ENCODE measurements around the gene FGF3. TPM values are rescaled to one million over a fixed set of nuclear protein-coding genes. Genes with fewer than 3 reads are reported as not detected.

The FGF3 gene
- total and polyA plus RNA-seq, 10 of the 15 experiments (the other 5 are each of a cell fraction or from before 2014, with no cell fraction given), result not detected

DNA sequence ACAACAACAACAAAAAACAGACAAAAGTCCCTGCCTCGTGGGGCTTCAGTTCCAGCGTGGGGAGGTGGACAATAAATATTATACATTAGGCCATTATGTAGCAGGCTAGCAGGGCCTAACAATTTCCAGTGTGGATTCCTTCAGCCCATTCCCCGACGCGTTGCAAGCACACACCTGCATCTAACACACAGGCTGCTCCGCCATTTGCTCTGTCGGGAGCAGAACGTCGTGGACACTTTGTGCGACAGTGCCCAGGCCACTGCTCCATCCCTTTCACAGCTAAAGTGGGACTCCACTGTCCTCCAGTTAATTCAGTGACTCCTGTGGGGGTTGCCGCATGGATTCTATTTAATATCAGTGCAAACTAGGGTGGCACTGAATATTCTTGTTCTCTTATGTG lies 10.9 kb upstream of the FGF3 start:
- H3K27ac ChIP-seq (ENCODE audit: control insufficient read depth, insufficient read depth), result no peak overlapping the region
- in situ Hi-C loops (cut with MboI) (no loop called here), intact Hi-C loops (cut with micrococcal nuclease; ENCODE audit: unreplicated experiment) (no loop called here)
- no peak overlapping the region for H3K9ac ChIP-seq (ENCODE audit: control insufficient read depth, insufficient read depth, low read length)
- no peak overlapping the region for H2AFZ ChIP-seq (ENCODE audit: control insufficient read depth, low read depth, low read length)
- no TSS peak for BruUV-seq (replicated peaks)
- DNase-seq (ENCODE audit: low read depth, low spot score) (no peak), FAIRE-seq (no peak), ATAC-seq (no peak)
- H3K36me3 ChIP-seq (ENCODE audit: control insufficient read depth in 2 of 2, insufficient read depth in 2 of 2, low read length in 1 of 2), result no peaks in the 10 kb centered on the region
- CTCF ChIA-PET, result no interaction called here
- H3K9me3 ChIP-seq (replicated peaks; ENCODE audit: control insufficient read depth, insufficient read depth, low read length), result no peaks in the 10 kb centered on the region
- TF ChIP-seq, protein P1, sequence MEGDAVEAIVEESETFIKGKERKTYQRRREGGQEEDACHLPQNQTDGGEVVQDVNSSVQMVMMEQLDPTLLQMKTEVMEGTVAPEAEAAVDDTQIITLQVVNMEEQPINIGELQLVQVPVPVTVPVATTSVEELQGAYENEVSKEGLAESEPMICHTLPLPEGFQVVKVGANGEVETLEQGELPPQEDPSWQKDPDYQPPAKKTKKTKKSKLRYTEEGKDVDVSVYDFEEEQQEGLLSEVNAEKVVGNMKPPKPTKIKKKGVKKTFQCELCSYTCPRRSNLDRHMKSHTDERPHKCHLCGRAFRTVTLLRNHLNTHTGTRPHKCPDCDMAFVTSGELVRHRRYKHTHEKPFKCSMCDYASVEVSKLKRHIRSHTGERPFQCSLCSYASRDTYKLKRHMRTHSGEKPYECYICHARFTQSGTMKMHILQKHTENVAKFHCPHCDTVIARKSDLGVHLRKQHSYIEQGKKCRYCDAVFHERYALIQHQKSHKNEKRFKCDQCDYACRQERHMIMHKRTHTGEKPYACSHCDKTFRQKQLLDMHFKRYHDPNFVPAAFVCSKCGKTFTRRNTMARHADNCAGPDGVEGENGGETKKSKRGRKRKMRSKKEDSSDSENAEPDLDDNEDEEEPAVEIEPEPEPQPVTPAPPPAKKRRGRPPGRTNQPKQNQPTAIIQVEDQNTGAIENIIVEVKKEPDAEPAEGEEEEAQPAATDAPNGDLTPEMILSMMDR (IDR thresholded peaks at IDR 0.05 in 2 of 3, conservative IDR thresholded peaks at IDR 0.05 in 1 of 3; ENCODE audit: control insufficient read depth in 2 of 3, extremely low read depth in 1 of 3, insufficient read depth in 1 of 3, low read depth in 3 of 3, low read length in 3 of 3), result no peak
- TF ChIP-seq RAD21 (IDR thresholded peaks at IDR 0.05; ENCODE audit: insufficient read depth, low read depth, low read length), result no peak
- no peak for TF ChIP-seq ESRRA (IDR thresholded peaks at IDR 0.05; ENCODE audit: low read length)
- no peak for TF ChIP-seq SIX5 (IDR thresholded peaks at IDR 0.05; ENCODE audit: low read depth, low read length, severe bottlenecking)
- TF ChIP-seq CHD4 (IDR thresholded peaks at IDR 0.05), result no peak
- SMC1A ChIA-PET (ENCODE audit: uncharacterized antibody, unreplicated experiment), result no interaction called here
- H3K4me3 ChIP-seq, result no peak overlapping the region
- WGBS (ENCODE audit: insufficient coverage, insufficient replicate concordance, low lambda C conversion rate, missing lambda C conversion rate), result 66% methylated on average over 11 of the region's 11 CpGs
- H3K27me3 ChIP-seq (replicated peaks in 1 of 2; ENCODE audit: control insufficient read depth in 2 of 2, insufficient read depth in 2 of 2, low read length in 1 of 2), result peaks cover 0 to 3% of the 10 kb centered on the region in 2 experiments; a peak in 3 of 4 replicates
- no peaks in the 10 kb centered on the region for H3K79me2 ChIP-seq (ENCODE audit: control insufficient read depth, insufficient read depth, low read length)
- POLR2A ChIA-PET, result no interaction called here
- H3K4me1 ChIP-seq (ENCODE audit: control insufficient read depth, insufficient read depth, low read length), result no peaks in the 10 kb centered on the region
- RAD21 ChIA-PET (ENCODE audit: unreplicated experiment), result no interaction called here
- H3K4me2 ChIP-seq (ENCODE audit: control insufficient read depth, insufficient read depth), result no peak overlapping the region
- no peaks in the 10 kb centered on the region for H4K20me1 ChIP-seq (ENCODE audit: control insufficient read depth, insufficient read depth)

DNA sequence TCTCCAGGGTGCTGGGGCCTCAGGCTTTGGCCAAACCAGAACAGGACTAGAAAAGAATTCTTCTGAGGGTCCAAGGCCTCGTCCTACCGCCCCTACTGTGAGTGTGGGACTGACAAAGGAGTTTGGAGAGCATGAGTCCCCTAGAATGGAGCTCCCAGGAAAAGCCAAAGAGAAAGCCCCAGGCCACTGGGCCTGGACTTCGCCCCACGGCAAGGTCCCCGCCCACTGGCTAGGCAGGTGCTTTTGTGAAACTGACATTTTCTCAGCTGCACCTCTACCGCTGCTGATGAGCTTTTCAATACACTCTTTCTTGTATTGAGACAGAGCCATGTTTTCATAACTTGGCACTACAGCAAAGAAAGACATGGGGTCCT lies 9.7 kb upstream of the FGF3 start:
- H3K4me3 ChIP-seq, result no peak overlapping the region
- no peaks in the 10 kb centered on the region; a peak in 2 of 4 replicates for H3K27me3 ChIP-seq (replicated peaks in 1 of 2; ENCODE audit: control insufficient read depth in 2 of 2, insufficient read depth in 2 of 2, low read length in 1 of 2)
- ATAC-seq (no peak), DNase-seq (ENCODE audit: low read depth, low spot score) (no peak), FAIRE-seq (no peak)
- no peaks in the 10 kb centered on the region for H3K4me1 ChIP-seq (ENCODE audit: control insufficient read depth, insufficient read depth, low read length)
- in situ Hi-C loops (cut with MboI) (no loop called here), intact Hi-C loops (cut with micrococcal nuclease; ENCODE audit: unreplicated experiment) (no loop called here)
- ChIA-PET RAD21 (ENCODE audit: unreplicated experiment) (no interaction called here), SMC1A (ENCODE audit: uncharacterized antibody, unreplicated experiment) (no interaction called here), CTCF (no interaction called here), POLR2A (no interaction called here)
- 28% methylated on average over 6 of the region's 6 CpGs for WGBS (ENCODE audit: insufficient coverage, insufficient replicate concordance, low lambda C conversion rate, missing lambda C conversion rate)
- no peak overlapping the region for H3K9ac ChIP-seq (ENCODE audit: control insufficient read depth, insufficient read depth, low read length)
- BruUV-seq (replicated peaks), result no TSS peak
- H3K36me3 ChIP-seq (ENCODE audit: control insufficient read depth in 2 of 2, insufficient read depth in 2 of 2, low read length in 1 of 2), result no peaks in the 10 kb centered on the region
- no peaks in the 10 kb centered on the region for H3K79me2 ChIP-seq (ENCODE audit: control insufficient read depth, insufficient read depth, low read length)
- H3K9me3 ChIP-seq (replicated peaks; ENCODE audit: control insufficient read depth, insufficient read depth, low read length), result no peaks in the 10 kb centered on the region
- no peak overlapping the region for H3K27ac ChIP-seq (ENCODE audit: control insufficient read depth, insufficient read depth)
- no peak overlapping the region for H3K4me2 ChIP-seq (ENCODE audit: control insufficient read depth, insufficient read depth)
- H2AFZ ChIP-seq (ENCODE audit: control insufficient read depth, low read depth, low read length), result no peak overlapping the region
- H4K20me1 ChIP-seq (ENCODE audit: control insufficient read depth, insufficient read depth), result no peaks in the 10 kb centered on the region
- no peak for TF ChIP-seq POLR2AphosphoS2 (IDR thresholded peaks at IDR 0.05; ENCODE audit: low read depth, low read length)
- no peak for TF ChIP-seq NR2C1 (IDR thresholded peaks at IDR 0.05)
- TF ChIP-seq, protein P2, sequence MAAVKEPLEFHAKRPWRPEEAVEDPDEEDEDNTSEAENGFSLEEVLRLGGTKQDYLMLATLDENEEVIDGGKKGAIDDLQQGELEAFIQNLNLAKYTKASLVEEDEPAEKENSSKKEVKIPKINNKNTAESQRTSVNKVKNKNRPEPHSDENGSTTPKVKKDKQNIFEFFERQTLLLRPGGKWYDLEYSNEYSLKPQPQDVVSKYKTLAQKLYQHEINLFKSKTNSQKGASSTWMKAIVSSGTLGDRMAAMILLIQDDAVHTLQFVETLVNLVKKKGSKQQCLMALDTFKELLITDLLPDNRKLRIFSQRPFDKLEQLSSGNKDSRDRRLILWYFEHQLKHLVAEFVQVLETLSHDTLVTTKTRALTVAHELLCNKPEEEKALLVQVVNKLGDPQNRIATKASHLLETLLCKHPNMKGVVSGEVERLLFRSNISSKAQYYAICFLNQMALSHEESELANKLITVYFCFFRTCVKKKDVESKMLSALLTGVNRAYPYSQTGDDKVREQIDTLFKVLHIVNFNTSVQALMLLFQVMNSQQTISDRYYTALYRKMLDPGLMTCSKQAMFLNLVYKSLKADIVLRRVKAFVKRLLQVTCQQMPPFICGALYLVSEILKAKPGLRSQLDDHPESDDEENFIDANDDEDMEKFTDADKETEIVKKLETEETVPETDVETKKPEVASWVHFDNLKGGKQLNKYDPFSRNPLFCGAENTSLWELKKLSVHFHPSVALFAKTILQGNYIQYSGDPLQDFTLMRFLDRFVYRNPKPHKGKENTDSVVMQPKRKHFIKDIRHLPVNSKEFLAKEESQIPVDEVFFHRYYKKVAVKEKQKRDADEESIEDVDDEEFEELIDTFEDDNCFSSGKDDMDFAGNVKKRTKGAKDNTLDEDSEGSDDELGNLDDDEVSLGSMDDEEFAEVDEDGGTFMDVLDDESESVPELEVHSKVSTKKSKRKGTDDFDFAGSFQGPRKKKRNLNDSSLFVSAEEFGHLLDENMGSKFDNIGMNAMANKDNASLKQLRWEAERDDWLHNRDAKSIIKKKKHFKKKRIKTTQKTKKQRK (IDR thresholded peaks at IDR 0.05; ENCODE audit: low read depth, low read length), result no peak
- TF ChIP-seq CBX3 (IDR thresholded peaks at IDR 0.05; ENCODE audit: borderline replicate concordance, low read depth), result no peak
- no peak for TF ChIP-seq ATF7 (IDR thresholded peaks at IDR 0.05; ENCODE audit: low read depth)
- TF ChIP-seq, protein P3, sequence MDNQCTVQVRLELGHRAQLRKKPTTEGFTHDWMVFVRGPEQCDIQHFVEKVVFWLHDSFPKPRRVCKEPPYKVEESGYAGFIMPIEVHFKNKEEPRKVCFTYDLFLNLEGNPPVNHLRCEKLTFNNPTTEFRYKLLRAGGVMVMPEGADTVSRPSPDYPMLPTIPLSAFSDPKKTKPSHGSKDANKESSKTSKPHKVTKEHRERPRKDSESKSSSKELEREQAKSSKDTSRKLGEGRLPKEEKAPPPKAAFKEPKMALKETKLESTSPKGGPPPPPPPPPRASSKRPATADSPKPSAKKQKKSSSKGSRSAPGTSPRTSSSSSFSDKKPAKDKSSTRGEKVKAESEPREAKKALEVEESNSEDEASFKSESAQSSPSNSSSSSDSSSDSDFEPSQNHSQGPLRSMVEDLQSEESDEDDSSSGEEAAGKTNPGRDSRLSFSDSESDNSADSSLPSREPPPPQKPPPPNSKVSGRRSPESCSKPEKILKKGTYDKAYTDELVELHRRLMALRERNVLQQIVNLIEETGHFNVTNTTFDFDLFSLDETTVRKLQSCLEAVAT (IDR thresholded peaks at IDR 0.05), result no peak
- no peak for TF ChIP-seq BACH1 (IDR thresholded peaks at IDR 0.05; ENCODE audit: borderline replicate concordance)
- no peak for TF ChIP-seq PAX5 (IDR thresholded peaks at IDR 0.05; ENCODE audit: borderline replicate concordance, low read depth, low read length)
